H9 (cell line): Measurements from ENCODE around the gene PRKAG3. TPM values are rescaled to one million over a fixed set of nuclear protein-coding genes. Genes with fewer than 3 reads are reported as not detected.

Experiments used
- DNase-seq: peaks from one replicate; pipeline ENCODE4 v3.0.0-alpha.2; 2017
- H2AFZ ChIP-seq: one replicate; pipeline ENCODE4 v1.6.1; 2013; ENCODE audit warnings: mild to moderate bottlenecking, low read length, control low read depth, moderate library complexity
- H2AK5ac ChIP-seq: 2 replicates; pipeline ENCODE4 v1.6.1; 2013; ENCODE audit warnings: low read length, control low read depth, mixed read lengths; ENCODE audit not compliant: insufficient read length
- H2BK120ac ChIP-seq: one replicate; pipeline ENCODE4 v1.6.1; 2013; ENCODE audit warnings: low read depth, mild to moderate bottlenecking, low read length, control low read depth, inconsistent platforms; ENCODE audit not compliant: poor library complexity, severe bottlenecking
- H2BK12ac ChIP-seq: 2 replicates; pipeline ENCODE4 v1.6.1; 2013; ENCODE audit warnings: low read length, control low read depth, mixed read lengths, low read depth; ENCODE audit not compliant: insufficient read length
- H2BK15ac ChIP-seq: 2 replicates; pipeline ENCODE4 v1.6.1; 2013; ENCODE audit warnings: low read depth, low read length, control low read depth
- H2BK20ac ChIP-seq: one replicate; pipeline ENCODE4 v1.6.1; 2013; ENCODE audit warnings: low read depth, mild to moderate bottlenecking, low read length, control low read depth, inconsistent platforms; ENCODE audit not compliant: poor library complexity, severe bottlenecking
- H2BK5ac ChIP-seq: 2 replicates; pipeline ENCODE4 v1.6.1; 2013; ENCODE audit warnings: low read length, control low read depth, mixed read lengths; ENCODE audit not compliant: insufficient read length
- H3K14ac ChIP-seq: 2 replicates; pipeline ENCODE4 v1.6.1; 2013; ENCODE audit warnings: low read length, control low read depth; ENCODE audit not compliant: insufficient read depth
- H3K18ac ChIP-seq: 2 replicates; pipeline ENCODE4 v1.6.1; 2013; ENCODE audit warnings: low read depth, mild to moderate bottlenecking, mixed read lengths, low read length, control low read depth; ENCODE audit not compliant: insufficient read length
- H3K23ac ChIP-seq: 2 replicates; pipeline ENCODE4 v1.6.1; 2013; ENCODE audit warnings: low read length, control low read depth, mixed read lengths, low read depth; ENCODE audit not compliant: insufficient read length
- H3K23me2 ChIP-seq: 2 replicates; pipeline ENCODE4 v1.6.1; 2013; ENCODE audit warnings: low read depth, mild to moderate bottlenecking, mixed read lengths, low read length, control low read depth; ENCODE audit not compliant: insufficient read length, poor library complexity, severe bottlenecking
- H3K27ac ChIP-seq: 2 replicates; pipeline ENCODE4 v1.5.1; 2013; ENCODE audit warnings: low read length, control low read depth, mixed read lengths, low read depth; ENCODE audit not compliant: insufficient read length
- H3K27me3 ChIP-seq: 2 replicates; pipeline ENCODE4 v1.6.1; 2013; ENCODE audit warnings: low read length, control low read depth, inconsistent platforms; ENCODE audit not compliant: insufficient read depth
- H3K4ac ChIP-seq: 2 replicates; pipeline ENCODE4 v1.6.1; 2013; ENCODE audit warnings: low read depth, mild to moderate bottlenecking, control low read depth, inconsistent platforms, low read length, moderate library complexity
- H3K4me1 ChIP-seq: 2 replicates; pipeline ENCODE4 v1.6.1; 2013; ENCODE audit warnings: low read length, control low read depth, inconsistent platforms; ENCODE audit not compliant: insufficient read depth
- H3K4me2 ChIP-seq: 2 replicates; pipeline ENCODE4 v1.6.1; 2013; ENCODE audit warnings: low read length, control low read depth, mixed read lengths; ENCODE audit not compliant: insufficient read length, insufficient read depth
- H3K56ac ChIP-seq: 2 replicates; pipeline ENCODE4 v1.6.1; 2013; ENCODE audit warnings: low read depth, mild to moderate bottlenecking, mixed read lengths, low read length, control low read depth; ENCODE audit not compliant: insufficient read length
- H3K79me1 ChIP-seq: 2 replicates; pipeline ENCODE4 v1.6.1; 2013; ENCODE audit warnings: low read depth, mild to moderate bottlenecking, moderate library complexity, low read length, control low read depth, inconsistent platforms; ENCODE audit not compliant: insufficient read depth, poor library complexity, severe bottlenecking
- H3K79me2 ChIP-seq: 2 replicates; pipeline ENCODE4 v1.6.1; 2013; ENCODE audit warnings: low read length, control low read depth, inconsistent platforms; ENCODE audit not compliant: insufficient read depth
- H3K9ac ChIP-seq: 2 replicates; pipeline ENCODE4 v1.6.1; 2013; ENCODE audit warnings: low read length, control low read depth, mixed read lengths; ENCODE audit not compliant: insufficient read length; ENCODE audit errors: extremely low read depth
- H3K9me3 ChIP-seq: one replicate; pipeline ENCODE4 v1.6.1; 2013; ENCODE audit warnings: low read depth, low read length, inconsistent platforms; ENCODE audit not compliant: control insufficient read depth
- H3T11ph ChIP-seq: one replicate; pipeline ENCODE4 v1.6.1; 2013; ENCODE audit warnings: mild to moderate bottlenecking, low read length, control low read depth, inconsistent platforms
- H4K20me1 ChIP-seq: one replicate; pipeline ENCODE4 v1.6.1; 2013; ENCODE audit not compliant: control insufficient read depth, insufficient read length, insufficient read depth
- H4K5ac ChIP-seq: 2 replicates; pipeline ENCODE4 v1.6.1; 2013; ENCODE audit warnings: low read depth, mild to moderate bottlenecking, mixed read lengths, low read length, control low read depth; ENCODE audit not compliant: insufficient read length
- H4K8ac ChIP-seq: replicated peaks from 2 replicates; pipeline ENCODE4 v1.6.1; 2013; ENCODE audit warnings: low read length, control low read depth, mixed read lengths, low read depth; ENCODE audit not compliant: insufficient read length
- H4K91ac ChIP-seq: 2 replicates; pipeline ENCODE4 v1.6.1; 2013; ENCODE audit warnings: low read depth, mild to moderate bottlenecking, moderate library complexity, mixed read lengths, low read length, control low read depth; ENCODE audit not compliant: insufficient read length
- H3K27ac Mint-ChIP-seq, 3 experiments: 2 replicates in 2 of 3; 3 replicates in 1 of 3; pipeline ENCODE4 v1.8.0; 2020 to 2021; ENCODE audit warnings: mixed read lengths in 3 of 3, mild to moderate bottlenecking in 1 of 3, moderate library complexity in 1 of 3
- H3K27me3 Mint-ChIP-seq: 2 replicates; pipeline ENCODE4 v1.8.0; 2021; ENCODE audit warnings: low read depth, mild to moderate bottlenecking, moderate library complexity, mixed read lengths
- H3K36me3 Mint-ChIP-seq, 3 experiments: 2 replicates in 2 of 3; 3 replicates in 1 of 3; pipeline ENCODE4 v1.8.0; 2020 to 2021; ENCODE audit warnings: low read depth in 3 of 3, mixed read lengths in 3 of 3; ENCODE audit not compliant: insufficient read depth in 1 of 3
- H3K4me1 Mint-ChIP-seq, 2 experiments: 2 replicates each; pipeline ENCODE4 v1.8.0; 2020; ENCODE audit warnings: mixed read lengths in 2 of 2
- H3K4me3 Mint-ChIP-seq, 2 experiments: 2 replicates in 1 of 2; 3 replicates in 1 of 2; pipeline ENCODE4 v1.8.0; 2020 to 2021; ENCODE audit warnings: mild to moderate bottlenecking in 2 of 2, mixed read lengths in 2 of 2, moderate library complexity in 1 of 2
- H3K9me3 Mint-ChIP-seq, 2 experiments: 2 replicates in 1 of 2; 3 replicates in 1 of 2; pipeline ENCODE4 v1.8.0; 2020; ENCODE audit warnings: mild to moderate bottlenecking in 2 of 2, mixed read lengths in 2 of 2, moderate library complexity in 1 of 2
- CTCF ChIP-seq: fragments of 200-600 bp; sonication (generic); conservative IDR thresholded peaks from 3 replicates; pipeline ENCODE4 v1.8.0; 2021; ENCODE audit warnings: antibody characterized with exemption, mild to moderate bottlenecking
- WGBS: extraction: QIAGEN DNeasy Blood & Tissue Kit; methylation state at CpG from one replicate; pipeline ENCODE4 v1.1.7; 2013; ENCODE audit warnings: missing lambda C conversion rate, low lambda C conversion rate, mixed read lengths; ENCODE audit not compliant: insufficient read length; ENCODE audit errors: extremely low coverage; 5-methylcytosine and 5-hydroxymethylcytosine counted together
- total RNA-seq: library from RNA; stranded (reverse); gene quantifications from 2 replicates; pipeline ENCODE4 v1.2.1, GENCODE V29; 2021

The PRKAG3 gene
- total RNA-seq, 1 experiment from 2014 or later: not detected

- H3K23ac ChIP-seq: no peak overlapping the region
- no peak overlapping the region for H3K4me2 ChIP-seq
- no peaks in the 10 kb centered on the region for H3K79me2 ChIP-seq
- no peak overlapping the region for H2AK5ac ChIP-seq
- no peak overlapping the region for H2BK12ac ChIP-seq
- H4K8ac ChIP-seq: no peak overlapping the region
- H3K9me3 ChIP-seq: no peaks in the 10 kb centered on the region
- no peak overlapping the region for H2AFZ ChIP-seq
- H3K56ac ChIP-seq: no peak overlapping the region
- no peaks in the 10 kb centered on the region for H3K27me3 ChIP-seq
- no CpG with 5 or more reads among the region's 2 CpGs for WGBS
- H3K14ac ChIP-seq: no peak overlapping the region
- DNase-seq: no peak
- TF ChIP-seq CTCF: no peak
- no peak overlapping the region for H2BK20ac ChIP-seq
- H3K23me2 ChIP-seq: no peaks in the 10 kb centered on the region
- Mint-ChIP-seq H3K4me1 (peaks cover 0 to 2% of the 10 kb centered on the region in 2 experiments; a peak in 2 of 4 replicates), H3K27ac (peak overlapping the region in 1 of 3 experiments; percentile 30; a peak in 1 of 7 replicates), H3K9me3 (no peaks in the 10 kb centered on the region), H3K4me3 (no peak overlapping the region), H3K27me3 (peaks cover under 1% of the 10 kb centered on the region; the same call in 1 of the 2 replicates), H3K36me3 (no peaks in the 10 kb centered on the region; a peak in 1 of 7 replicates)
- H2BK5ac ChIP-seq: no peak overlapping the region
- no peak overlapping the region for H3K4ac ChIP-seq
- H3K27ac ChIP-seq: no peak overlapping the region
- H3K79me1 ChIP-seq: no peaks in the 10 kb centered on the region
- H3K4me1 ChIP-seq: no peaks in the 10 kb centered on the region
- H4K5ac ChIP-seq: no peak overlapping the region
- no peak overlapping the region for H3K18ac ChIP-seq
- no peaks in the 10 kb centered on the region for H4K20me1 ChIP-seq
- no peak overlapping the region for H2BK15ac ChIP-seq
- H3T11ph ChIP-seq: no peak overlapping the region
- no peak overlapping the region for H2BK120ac ChIP-seq
- no peak overlapping the region for H4K91ac ChIP-seq
- H3K9ac ChIP-seq: no peak overlapping the region
Observed at GRCh38 chr2:218816561-218817011, 15.0 kb downstream of the PRKAG3 start.
